HG03045 (cell line): ENCODE results near the gene CDH13.

Experiments used
- ATAC-seq: cut with Tn5 transposase; IDR thresholded peaks from one replicate; pipeline ENCODE4 v1.9.1; 2021; ENCODE audit warnings: mild to moderate bottlenecking, moderate library complexity; ENCODE audit not compliant: unreplicated experiment

Gene CDH13

DNA sequence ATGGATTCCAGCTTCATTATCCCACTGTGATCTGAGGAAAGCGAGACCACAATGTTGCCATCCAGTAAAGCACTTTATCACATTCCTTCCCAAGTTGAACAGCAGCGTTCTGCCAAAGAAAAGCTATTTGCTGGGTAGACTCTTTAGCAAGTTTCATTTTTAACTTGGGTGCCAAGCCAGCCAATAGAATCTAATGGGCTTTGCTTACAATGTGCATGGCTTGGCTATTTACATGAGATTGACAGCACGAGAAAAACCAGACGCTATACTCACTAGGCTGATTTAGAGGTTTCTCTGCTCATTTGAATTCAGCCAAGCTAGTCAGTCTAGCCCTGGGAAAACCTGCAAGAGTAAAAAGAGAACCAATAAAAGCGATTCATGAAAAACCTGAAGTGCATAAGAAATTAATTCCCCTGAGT, 108.9 kb downstream of the CDH13 start:
- no peak for ATAC-seq

GRCh38 chr16:82736224-82736623, 109.5 kb downstream of the CDH13 start:
- no peak for ATAC-seq

DNA sequence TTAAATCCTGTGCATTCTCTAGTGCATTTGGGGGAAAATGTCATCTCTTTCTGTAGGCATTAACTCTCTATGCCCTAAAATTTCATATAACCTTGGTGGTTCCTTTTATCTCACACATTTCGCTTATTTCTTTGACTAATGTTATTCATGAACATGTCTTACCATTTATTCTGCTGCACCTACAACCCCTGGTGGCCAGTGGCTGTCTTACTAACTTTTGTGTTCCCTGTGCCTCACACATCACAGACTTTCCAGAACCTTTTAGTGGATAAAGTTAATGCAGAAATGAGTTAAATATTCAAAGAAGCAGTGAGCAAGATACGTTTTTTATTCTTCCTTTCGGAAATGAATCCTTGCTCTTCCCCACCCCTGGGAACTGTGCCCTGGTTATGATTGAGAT, 111.9 kb downstream of the CDH13 start:
- no peak for ATAC-seq

- no peak for ATAC-seq
These were observed 114.4 kb downstream of the CDH13 start for GRCh38 chr16:82741073-82741615.

DNA sequence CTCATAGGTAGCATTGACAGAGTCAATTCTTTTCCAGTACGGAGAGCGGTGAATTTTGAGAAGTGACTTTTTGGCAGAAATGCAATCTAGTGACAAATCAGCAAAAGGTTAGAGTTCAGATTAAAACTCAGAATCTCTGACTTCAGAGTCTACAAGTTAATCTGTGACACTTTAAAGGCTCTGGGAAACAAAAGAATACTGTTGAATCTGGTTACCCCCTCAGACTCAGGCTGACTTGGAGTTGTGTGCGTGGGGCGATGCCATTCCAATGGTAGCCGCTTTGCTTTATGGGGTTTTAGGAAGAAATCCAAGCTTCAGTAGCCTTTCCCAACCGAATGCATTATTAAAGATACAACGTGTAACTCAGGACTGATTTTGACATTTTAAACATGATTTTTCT, 118.2 kb downstream of the CDH13 start:
- no peak for ATAC-seq

- no peak for ATAC-seq
These were observed 121.3 kb downstream of the CDH13 start for GRCh38 chr16:82748026-82748425.

DNA sequence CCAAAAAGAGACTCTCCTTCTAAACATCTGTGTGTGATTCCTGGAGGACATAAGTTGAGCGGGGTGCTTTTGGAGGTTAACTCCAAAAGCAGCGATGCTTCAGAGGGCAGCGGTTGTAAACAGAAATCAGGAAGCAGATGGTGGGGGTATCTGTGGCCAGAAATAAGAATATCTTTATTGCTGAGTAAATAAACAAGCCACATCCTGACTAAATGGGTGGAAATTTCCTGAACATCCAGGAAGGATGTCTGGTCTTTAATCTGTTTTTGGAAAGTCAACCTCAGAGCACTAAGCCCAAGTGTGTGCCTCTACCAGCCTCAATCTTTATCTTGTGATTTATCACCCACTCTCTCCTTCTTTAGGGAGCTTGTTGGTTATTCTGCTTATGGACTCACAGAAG, 123.3 kb downstream of the CDH13 start:
- no peak for ATAC-seq

DNA sequence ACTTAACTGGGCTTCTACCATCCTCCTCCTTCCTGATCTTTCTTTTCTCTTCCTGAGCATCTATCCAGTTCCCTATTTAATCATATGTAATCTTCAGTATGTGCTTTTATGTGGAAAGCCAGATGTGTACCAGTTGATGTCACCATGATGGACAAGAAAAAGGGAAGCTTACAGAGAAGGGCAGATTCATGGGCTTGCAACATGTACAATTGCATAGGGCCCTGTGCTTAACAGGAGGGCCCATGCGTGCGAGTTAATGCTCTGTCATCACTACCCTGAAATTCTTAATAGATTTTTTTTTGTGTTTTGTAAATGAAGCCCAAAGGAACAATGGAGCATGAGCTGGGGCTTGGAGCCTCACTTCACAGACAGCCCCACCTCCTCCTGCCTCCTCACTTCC, 124.3 kb downstream of the CDH13 start:
- ATAC-seq, result no peak

GRCh38 chr16:82752172-82752571, 125.4 kb downstream of the CDH13 start:
- no peak for ATAC-seq

GRCh38 chr16:82753821-82754220, 127.1 kb downstream of the CDH13 start:
- ATAC-seq, result no peak

- ATAC-seq, result no peak
These were observed 128.1 kb downstream of the CDH13 start for GRCh38 chr16:82754716-82755513.

DNA sequence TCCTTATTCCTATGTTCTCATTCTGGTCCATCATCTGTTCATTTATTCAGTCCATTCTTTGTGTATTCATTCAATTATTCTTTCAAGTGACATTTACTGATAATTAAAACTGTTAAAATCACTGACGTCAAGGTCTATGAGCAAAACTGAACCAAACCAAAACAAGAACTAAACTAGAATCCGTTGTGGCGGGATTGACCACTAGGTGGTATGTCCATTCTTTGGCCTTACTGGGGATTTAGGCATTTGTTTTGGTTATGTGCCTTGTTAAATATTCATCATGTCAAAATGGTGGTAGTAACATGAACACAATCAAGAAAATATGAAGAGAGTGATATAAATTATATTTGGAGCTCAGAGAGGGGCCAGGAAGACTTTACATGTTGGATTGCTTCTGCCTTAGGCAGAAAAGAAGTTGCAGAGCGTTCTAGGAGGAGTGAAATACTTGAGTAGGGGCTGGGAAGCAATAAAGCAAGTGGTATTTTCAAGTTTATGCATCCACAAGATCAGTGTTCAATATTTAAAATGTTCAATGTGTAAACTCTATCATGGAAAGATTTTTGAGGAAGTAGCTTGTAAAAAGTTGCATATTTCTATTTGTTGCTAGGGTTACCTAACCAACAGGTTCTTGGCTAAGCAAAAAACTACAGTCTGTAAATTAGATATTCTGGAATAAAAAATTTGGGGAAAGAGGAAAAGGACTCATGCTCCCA, 129.0 kb downstream of the CDH13 start:
- no peak for ATAC-seq

DNA sequence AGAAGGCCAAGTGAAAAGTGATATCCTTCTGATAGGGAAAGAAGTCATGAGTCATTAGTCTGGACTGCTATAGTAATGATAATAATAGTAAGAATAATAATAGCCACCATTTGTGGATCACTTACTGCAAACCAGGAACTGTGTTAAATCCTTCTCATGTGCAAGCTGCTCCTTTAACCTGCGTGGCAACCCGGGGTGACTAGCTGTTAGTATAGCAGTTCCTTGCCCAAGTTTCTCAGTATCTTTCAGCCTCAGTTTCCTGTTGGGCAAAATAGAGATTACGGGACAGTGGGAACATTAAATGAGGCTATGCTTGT, 129.5 kb downstream of the CDH13 start:
- no peak for ATAC-seq

- ATAC-seq, result no peak
These were observed 131.6 kb downstream of the CDH13 start for GRCh38 chr16:82758406-82758805.

DNA sequence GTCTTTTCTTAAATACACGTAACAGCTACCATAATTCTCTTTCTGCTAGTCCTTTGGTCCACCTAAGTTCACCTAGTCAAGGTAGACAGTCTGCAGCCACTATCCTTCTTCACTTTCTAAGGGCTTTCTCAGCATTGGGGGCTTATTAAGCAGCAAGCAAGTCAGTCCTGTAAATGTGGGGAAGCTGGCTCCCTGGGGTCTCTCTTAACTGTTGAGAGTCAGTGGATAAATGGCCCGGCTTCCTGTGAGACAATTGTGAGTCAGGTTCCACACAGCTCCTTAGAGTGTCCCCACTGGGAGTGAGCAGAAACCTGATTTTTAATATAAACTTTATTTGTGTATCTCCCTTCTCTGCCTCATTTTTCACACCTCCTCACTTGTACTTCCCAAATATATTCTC, 132.1 kb downstream of the CDH13 start:
- no peak for ATAC-seq

DNA sequence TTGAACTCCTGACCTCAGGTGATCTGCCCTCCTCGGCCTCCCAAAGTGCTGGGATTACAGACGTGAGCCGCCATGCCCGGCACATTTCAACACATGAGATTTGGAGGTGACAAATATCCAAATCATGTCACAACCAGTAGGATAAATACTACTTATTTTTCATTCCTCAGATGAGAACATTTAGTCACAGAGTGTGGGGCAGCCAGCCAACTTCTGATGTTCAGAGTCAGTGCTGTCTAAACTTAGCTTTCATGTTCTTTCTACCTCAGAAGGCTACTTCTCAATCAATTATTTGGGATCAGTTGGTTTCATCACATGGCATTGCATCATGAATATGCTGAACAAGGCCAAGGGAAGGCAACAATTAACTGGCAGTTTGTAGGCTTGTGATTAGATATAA, 134.5 kb downstream of the CDH13 start:
- ATAC-seq, result no peak

- ATAC-seq, result no peak
These were observed 135.1 kb downstream of the CDH13 start for GRCh38 chr16:82761858-82762257.

GRCh38 chr16:82763371-82763770, 136.6 kb downstream of the CDH13 start:
- no peak for ATAC-seq

DNA sequence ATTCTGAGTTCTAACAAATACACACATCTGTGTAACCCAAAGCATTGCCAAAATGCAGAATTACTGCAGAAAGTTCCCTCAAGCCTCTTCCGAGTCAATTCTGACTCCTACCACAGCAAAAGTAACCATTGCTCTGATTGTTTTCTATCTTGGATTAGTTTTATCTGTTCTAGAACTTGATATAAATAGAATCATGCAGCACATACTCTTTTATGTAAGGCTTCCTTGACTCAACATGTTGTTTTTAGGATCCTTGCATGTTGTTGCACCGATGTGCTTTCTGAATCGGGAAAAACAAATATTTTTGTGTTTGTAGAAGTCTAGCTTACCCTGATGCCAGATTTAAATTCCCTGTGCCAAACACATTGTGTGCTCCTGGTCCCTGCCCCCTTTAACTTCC, 140.4 kb downstream of the CDH13 start:
- ATAC-seq, result no peak

DNA sequence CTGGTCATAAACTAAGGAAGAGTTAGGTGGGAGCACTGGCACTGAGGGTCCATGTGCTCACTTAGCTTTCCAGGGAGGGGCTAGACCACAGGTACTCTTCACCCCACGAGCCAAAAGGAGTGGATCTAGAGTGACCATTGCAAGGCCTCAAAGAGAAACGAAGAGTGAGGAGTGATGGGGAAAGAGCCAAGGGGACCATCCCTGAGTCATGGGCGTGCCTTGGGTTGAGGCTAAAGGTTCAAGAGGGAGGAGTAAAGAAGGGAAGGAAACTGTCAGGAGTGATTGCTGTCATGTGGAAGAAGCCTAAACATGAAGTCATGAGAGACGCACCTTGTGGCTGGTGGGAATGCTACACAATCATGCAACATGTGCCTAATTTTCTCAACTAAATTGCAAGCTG, 141.0 kb downstream of the CDH13 start:
- no peak for ATAC-seq

DNA sequence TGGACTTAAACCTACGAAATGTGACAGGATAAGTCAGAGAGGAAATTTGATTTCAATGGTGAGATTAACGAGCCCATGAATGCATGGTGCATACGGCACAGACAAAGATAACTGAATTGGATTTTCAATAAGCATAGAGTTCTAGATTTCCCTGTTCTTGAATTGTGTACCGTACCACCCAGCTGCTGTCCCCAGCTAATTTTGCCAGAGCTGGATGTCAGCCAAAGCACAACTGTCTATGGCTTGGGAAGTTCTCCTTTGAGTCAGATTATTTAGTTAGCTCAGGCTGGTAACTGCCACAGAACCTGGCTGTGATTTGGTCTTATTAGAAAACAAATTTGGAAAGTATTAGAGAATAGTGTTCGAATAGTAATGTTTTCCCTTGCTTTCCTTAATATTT, 143.1 kb downstream of the CDH13 start:
- ATAC-seq, result no peak

DNA sequence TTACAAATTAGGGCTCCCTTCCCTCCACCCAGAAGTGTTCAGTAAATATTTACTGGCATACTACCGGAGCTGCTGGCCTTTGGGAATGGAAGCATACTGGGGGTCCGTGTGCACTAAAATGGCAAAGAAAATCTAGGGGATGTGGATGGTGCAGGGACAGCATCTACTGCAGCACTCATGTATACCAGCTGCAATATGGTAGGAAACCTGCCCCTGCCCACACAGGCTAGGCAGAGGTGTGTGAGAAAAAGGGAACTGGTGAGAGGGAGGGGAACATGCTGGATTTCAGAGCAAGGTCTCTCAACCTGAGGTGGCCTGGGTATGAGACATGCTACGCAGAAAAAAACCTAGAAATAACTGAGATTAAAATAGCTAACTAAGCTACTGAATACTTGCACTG, 145.4 kb downstream of the CDH13 start:
- ATAC-seq, result no peak
